Gastrocnemius medialis (tissue), 4 donors: ENCODE results near the gene LCN6. TPM values are rescaled to one million over a fixed set of nuclear protein-coding genes. Genes with fewer than 3 reads are reported as not detected.
"Not testable (repeated sequence)": the region's sequence is repeated elsewhere in the genome, so short reads cannot be mapped to it uniquely, and the experiment has no call there.

ENCODE experiments used
- ATAC-seq, 2 donors: fragments of 150-250 bp; one replicate each; pipeline ENCODE4 v1.9.1; 2016
- DNase-seq, 2 donors: peaks; one replicate each; pipeline ENCODE4 v3.0.0-alpha.2; 2019
- H3K27ac ChIP-seq, 4 donors: fragments of 200-600 bp; sonication (generic); 1 replicate in 1 of 4; 2 replicates in 3 of 4; pipeline ENCODE4 v1.5.1; 2016 to 2018; ENCODE audit warnings: mild to moderate bottlenecking in 2 of 4, moderate library complexity in 1 of 4
- H3K27me3 ChIP-seq, 3 donors: fragments of 200-600 bp; sonication (generic) in 2 of 3; 1 replicate in 1 of 3; 2 replicates in 2 of 3; pipeline versions ENCODE4 v1.5.1 to v1.6.0; 2016 to 2019; ENCODE audit warnings: mild to moderate bottlenecking in 1 of 3, moderate library complexity in 1 of 3
- H3K36me3 ChIP-seq, 2 donors: fragments of 200-600 bp; sonication (generic) in 1 of 2; one replicate each; pipeline ENCODE4 v1.5.1; 2017 to 2018
- H3K4me1 ChIP-seq, 2 donors: fragments of 200-600 bp; sonication (generic) in 1 of 2; one replicate each; pipeline ENCODE4 v1.5.1; 2016 to 2017; ENCODE audit warnings: mild to moderate bottlenecking in 2 of 2
- H3K4me3 ChIP-seq, 4 donors: fragments of 200-600 bp; sonication (generic) in 3 of 4; 1 replicate in 1 of 4; 2 replicates in 3 of 4; pipeline ENCODE4 v1.5.1; 2016 to 2019; ENCODE audit warnings: mild to moderate bottlenecking in 2 of 4
- H3K9me3 ChIP-seq, 3 donors: fragments of 200-600 bp; sonication (generic) in 2 of 3; 1 replicate in 1 of 3; 2 replicates in 2 of 3; pipeline ENCODE4 v1.5.1; 2016 to 2019
- POLR2A ChIP-seq, 2 donors: fragments of 450-650 bp; IDR thresholded peaks; one replicate each; pipeline ENCODE4 v1.6.1; 2017; ENCODE audit warnings: antibody characterized with exemption in 2 of 2, mild to moderate bottlenecking in 2 of 2, moderate library complexity in 2 of 2
- in situ Hi-C, 4 donors: fragments of 200-750 bp; cut with MboI; loops; one replicate each; pipeline versions ENCODE4 v1.15.0 to v1.8.0; 2017; ENCODE audit warnings: low sequenced_read_pairs in 4 of 4
- intact Hi-C: fragments of 100-400 bp; cut with DNase I; formaldehyde crosslinking; loops from one replicate; pipeline ENCODE4 v1.15.1; 2023; ENCODE audit warnings: low total_unique reads
- total RNA-seq, 4 donors: library from RNA; depleted of rRNA; stranded (reverse); fragments of >200 nt; gene quantifications; one replicate each; pipeline versions ENCODE4 v1.1.0 to v1.2.3, GENCODE V29; 2016
- TF ChIP-seq, protein P1 (sequence below), 5 experiments: fragments of 450-650 bp in 3 of 5; fragments of 200-600 bp in 2 of 5; sonication (generic) in 2 of 5; IDR thresholded peaks in 4 of 5; conservative IDR thresholded peaks in 1 of 5; 1 replicate in 4 of 5; 2 replicates in 1 of 5; pipeline ENCODE4 v1.5.1; 2016 to 2019; ENCODE audit warnings: antibody characterized with exemption in 5 of 5, mild to moderate bottlenecking in 3 of 5, moderate library complexity in 3 of 5

The LCN6 gene
- total RNA-seq, 4 donors from 2014 or later, result 2.1 to 11.7 (median 3.7) TPM

DNA sequence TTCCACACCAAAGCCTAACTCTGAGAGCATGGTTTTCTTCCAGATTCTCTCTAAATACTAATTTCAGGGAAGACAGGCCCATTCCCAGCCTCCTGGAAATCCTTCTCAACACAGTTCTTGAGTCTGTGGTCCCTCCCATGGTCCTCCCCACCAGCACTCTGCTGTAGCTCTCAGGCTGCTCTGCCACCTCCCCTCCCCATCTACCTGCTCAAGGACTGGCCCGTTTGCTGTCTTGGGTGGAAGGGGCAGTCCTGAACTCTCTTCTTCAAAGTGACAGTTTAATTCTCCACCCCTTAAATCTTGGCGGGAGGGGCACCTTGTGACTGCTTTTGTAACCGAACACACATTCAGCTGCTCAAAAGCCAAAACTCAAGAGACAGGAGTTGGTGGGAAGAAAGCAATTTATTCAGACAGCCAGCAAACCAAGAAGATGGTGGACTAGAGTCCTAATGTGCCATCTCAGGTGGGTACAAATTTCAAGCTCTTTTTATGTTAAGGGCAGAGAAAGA lies 23.6 kb upstream of the LCN6 start:
- peaks cover 0 to 6% (median 3%) of the 10 kb centered on the region in 3 donors for H3K27me3 ChIP-seq
- intact Hi-C loops (no loop called here), in situ Hi-C loops (no loop called here)
- TF ChIP-seq, protein P1, sequence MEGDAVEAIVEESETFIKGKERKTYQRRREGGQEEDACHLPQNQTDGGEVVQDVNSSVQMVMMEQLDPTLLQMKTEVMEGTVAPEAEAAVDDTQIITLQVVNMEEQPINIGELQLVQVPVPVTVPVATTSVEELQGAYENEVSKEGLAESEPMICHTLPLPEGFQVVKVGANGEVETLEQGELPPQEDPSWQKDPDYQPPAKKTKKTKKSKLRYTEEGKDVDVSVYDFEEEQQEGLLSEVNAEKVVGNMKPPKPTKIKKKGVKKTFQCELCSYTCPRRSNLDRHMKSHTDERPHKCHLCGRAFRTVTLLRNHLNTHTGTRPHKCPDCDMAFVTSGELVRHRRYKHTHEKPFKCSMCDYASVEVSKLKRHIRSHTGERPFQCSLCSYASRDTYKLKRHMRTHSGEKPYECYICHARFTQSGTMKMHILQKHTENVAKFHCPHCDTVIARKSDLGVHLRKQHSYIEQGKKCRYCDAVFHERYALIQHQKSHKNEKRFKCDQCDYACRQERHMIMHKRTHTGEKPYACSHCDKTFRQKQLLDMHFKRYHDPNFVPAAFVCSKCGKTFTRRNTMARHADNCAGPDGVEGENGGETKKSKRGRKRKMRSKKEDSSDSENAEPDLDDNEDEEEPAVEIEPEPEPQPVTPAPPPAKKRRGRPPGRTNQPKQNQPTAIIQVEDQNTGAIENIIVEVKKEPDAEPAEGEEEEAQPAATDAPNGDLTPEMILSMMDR (IDR thresholded peaks at IDR 0.05 in 4 of 5, conservative IDR thresholded peaks at IDR 0.05 in 1 of 5), result no peak
- TF ChIP-seq POLR2A (IDR thresholded peaks at IDR 0.05), result no peak
- peaks cover 0 to 5% (median 2%) of the 10 kb centered on the region in 3 donors for H3K9me3 ChIP-seq
- ATAC-seq (no peak), DNase-seq (no peak)
- no peaks in the 10 kb centered on the region for H3K4me1 ChIP-seq
- H3K27ac ChIP-seq, result no peak overlapping the region
- H3K36me3 ChIP-seq, result no peaks in the 10 kb centered on the region
- no peak overlapping the region for H3K4me3 ChIP-seq

DNA sequence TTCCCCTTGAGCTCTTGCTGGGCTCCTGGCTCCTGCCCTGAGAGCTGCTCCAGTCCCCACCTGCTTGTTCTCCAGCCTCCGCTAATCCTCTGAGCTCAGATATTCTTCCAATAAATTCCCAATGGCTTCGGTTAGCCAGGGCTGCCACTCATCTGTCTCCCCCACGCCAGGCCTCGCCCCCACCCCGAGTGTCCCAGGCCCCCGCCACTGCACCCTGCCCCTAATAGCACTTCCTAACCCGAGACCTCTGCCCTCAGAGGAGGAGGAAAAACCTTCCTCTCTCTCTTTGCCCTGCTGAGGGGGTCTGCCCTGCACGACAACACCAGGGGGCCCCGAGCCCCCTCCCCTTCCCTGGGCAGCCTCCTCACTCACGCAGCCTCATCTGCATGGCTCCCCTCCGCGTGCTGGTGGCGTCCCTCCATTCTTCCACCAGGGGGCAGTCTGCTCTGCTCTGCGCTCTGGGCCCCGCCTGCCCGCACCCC lies 21.4 kb upstream of the LCN6 start:
- ATAC-seq (no peak), DNase-seq (no peak)
- H3K4me1 ChIP-seq, result peaks cover 0 to 4% of the 10 kb centered on the region in 2 donors
- peaks cover 0 to 5% (median 2%) of the 10 kb centered on the region in 3 donors for H3K9me3 ChIP-seq
- peaks cover 0 to 6% (median 3%) of the 10 kb centered on the region in 3 donors for H3K27me3 ChIP-seq
- in situ Hi-C loops, result no loop called here
- no peak overlapping the region for H3K27ac ChIP-seq
- no peak overlapping the region for H3K4me3 ChIP-seq
- no peak for TF ChIP-seq POLR2A (IDR thresholded peaks at IDR 0.05)
- TF ChIP-seq, protein P1 (IDR thresholded peaks at IDR 0.05 in 4 of 5, conservative IDR thresholded peaks at IDR 0.05 in 1 of 5), result peak in 3 of 5 experiments; percentile 30 to 49 (median 36)
- intact Hi-C loops, result no loop called here
- no peaks in the 10 kb centered on the region for H3K36me3 ChIP-seq

DNA sequence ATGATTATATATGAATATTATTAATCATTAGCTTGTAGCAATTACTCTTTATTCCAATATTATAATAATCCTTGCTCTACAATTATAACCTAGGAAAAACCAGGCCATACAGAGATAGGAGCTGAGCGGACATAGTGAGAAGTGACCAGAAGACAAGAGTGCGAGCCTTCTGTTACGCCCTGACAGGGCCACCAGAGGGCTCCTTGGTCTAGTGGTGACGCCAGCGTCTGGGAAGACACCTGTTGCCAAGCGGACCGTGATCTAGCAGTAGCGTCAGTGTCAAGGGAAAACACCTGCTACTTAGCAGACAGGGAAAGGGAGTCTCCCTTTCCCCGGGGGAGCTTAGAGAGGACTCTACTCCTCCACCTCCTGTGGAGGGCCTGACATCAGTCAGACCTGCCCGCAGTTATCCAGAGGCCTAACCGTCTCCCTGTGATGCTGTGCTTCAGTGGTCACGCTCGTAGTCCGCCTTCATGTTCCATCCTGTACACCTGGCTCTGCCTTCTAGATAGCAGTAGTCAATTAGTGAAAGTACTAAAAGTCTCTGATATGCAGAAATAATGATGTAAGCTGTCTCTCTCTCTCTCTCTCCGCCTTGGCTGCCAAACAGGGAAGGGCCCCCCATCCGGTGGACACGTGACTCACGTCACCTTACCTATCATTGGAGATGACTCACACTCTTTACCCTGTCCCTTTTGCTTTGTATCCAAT lies 18.2 kb upstream of the LCN6 start:
- peak; percentile 60 to 79 for DNase-seq
- ATAC-seq, result peak in 1 of 2 donors; percentile 37

DNA sequence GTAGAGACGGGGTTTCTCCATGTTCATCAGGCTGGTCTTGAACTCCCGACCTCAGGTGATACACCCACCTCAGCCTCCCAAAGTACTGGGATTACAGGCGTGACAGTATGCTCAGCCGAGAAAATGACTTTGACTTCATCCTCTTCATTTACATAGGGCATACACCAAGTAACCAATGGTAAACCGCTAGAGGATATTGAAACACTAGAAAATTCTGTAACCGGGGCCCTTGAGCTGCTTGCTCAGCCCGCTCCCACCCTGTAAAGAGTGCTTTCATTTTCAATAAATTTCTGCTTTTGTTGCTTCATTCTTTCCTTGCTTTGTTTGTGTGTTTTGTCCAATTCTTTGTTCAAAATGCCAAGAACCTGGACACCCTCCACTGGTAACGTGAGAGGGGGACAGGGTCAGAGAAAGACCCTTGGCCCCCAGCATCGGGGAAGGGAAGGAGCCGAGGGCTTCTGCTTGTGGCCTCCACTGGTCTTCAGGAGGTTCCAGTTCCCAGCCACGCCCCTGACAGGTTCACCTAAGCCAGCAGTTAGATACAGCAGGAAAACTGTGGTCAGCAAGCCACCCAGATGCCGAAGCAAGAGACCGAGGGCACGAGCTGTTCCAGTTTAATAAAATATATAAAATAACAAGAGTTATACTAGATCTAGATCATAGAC lies 17.6 kb upstream of the LCN6 start:
- H3K4me1 ChIP-seq, H3K36me3 ChIP-seq, intact Hi-C loops, H3K9me3 ChIP-seq, in situ Hi-C loops, DNase-seq, H3K4me3 ChIP-seq, ATAC-seq, H3K27me3 ChIP-seq: not testable (repeated sequence)
- H3K27ac ChIP-seq, result peak overlapping the region in 1 of 4 donors; percentile 40

More for the DNA sequence above, 18.2 kb upstream of the LCN6 start:
- H3K9me3 ChIP-seq, intact Hi-C loops, H3K4me1 ChIP-seq, H3K36me3 ChIP-seq, in situ Hi-C loops, H3K27me3 ChIP-seq, H3K4me3 ChIP-seq: not testable (repeated sequence)
- peak overlapping the region in 1 of 4 donors; percentile 40 for H3K27ac ChIP-seq
- TF ChIP-seq, protein P1 (IDR thresholded peaks at IDR 0.05 in 4 of 5, conservative IDR thresholded peaks at IDR 0.05 in 1 of 5), result peak in 2 of 5 experiments; percentile 49 to 52

DNA sequence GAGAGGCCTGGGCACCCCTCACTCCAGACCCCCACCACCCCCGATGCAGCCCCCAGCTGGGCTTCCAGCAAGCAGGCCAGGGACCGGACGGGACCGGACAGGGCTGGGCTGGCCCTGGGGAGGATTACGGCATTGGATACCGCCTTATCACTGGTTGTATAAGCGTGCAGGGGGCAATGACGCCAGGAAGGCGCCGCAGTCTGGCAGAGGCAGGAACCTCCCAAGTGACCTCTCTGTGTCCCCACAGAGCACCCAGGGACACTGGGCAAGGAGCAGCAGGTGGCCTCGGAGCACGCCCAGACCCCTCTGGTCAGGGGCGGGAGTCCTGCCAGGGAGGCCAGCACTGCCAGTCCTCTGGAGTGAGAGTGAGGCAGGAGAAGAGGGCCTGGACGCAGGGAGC lies 16.7 kb upstream of the LCN6 start:
- Histone ChIP-seq H3K9me3 (no peaks in the 10 kb centered on the region), H3K4me3 (no peak overlapping the region), H3K36me3 (no peaks in the 10 kb centered on the region), H3K27me3 (peaks cover 0 to 6% (median 3%) of the 10 kb centered on the region in 3 donors), H3K27ac (no peak overlapping the region), H3K4me1 (peaks cover 0 to 4% of the 10 kb centered on the region in 2 donors)
- DNase-seq, result peak in 1 of 2 donors; percentile 34
- no peak for TF ChIP-seq POLR2A (IDR thresholded peaks at IDR 0.05)
- ATAC-seq, result peak in 1 of 2 donors; percentile 55
- intact Hi-C loops, result no loop called here
- in situ Hi-C loops, result no loop called here
